IMR-90 (cell line): ENCODE results near the gene RDH13.

Experiments used
- BHLHE40 ChIP-seq: fragments of 150-350 bp; IDR thresholded peaks from 2 replicates; pipeline ENCODE4 v1.6.1; 2016; ENCODE audit warnings: mild to moderate bottlenecking, low read depth, low read length
- CEBPB ChIP-seq: IDR thresholded peaks from 2 replicates; pipeline ENCODE4 v1.6.1; 2012; ENCODE audit warnings: low read depth, low read length, improper control_type of control experiment
- CTCF ChIP-seq: conservative IDR thresholded peaks from 2 replicates; pipeline ENCODE4 v1.5.1; 2012; ENCODE audit warnings: mild to moderate bottlenecking, low read depth, low read length, improper control_type of control experiment
- FOS ChIP-seq: fragments of 150-350 bp; IDR thresholded peaks from 2 replicates; pipeline ENCODE4 v1.6.1; 2016; ENCODE audit warnings: low read depth, low read length
- NFE2L2 ChIP-seq: fragments of 150-350 bp; IDR thresholded peaks from 2 replicates; pipeline ENCODE4 v1.6.1; 2016; ENCODE audit warnings: low read depth, mild to moderate bottlenecking, low read length
- POLR2A ChIP-seq: IDR thresholded peaks from 2 replicates; pipeline ENCODE4 v1.6.1; 2012; ENCODE audit warnings: mild to moderate bottlenecking, low read depth, low read length
- RAD21 ChIP-seq: IDR thresholded peaks from 2 replicates; pipeline ENCODE4 v1.6.1; 2012; ENCODE audit warnings: low read length, improper control_type of control experiment
- RCOR1 ChIP-seq: IDR thresholded peaks from 2 replicates; pipeline ENCODE4 v1.6.1; 2012; ENCODE audit warnings: mild to moderate bottlenecking, low read length, improper control_type of control experiment; ENCODE audit not compliant: insufficient replicate concordance
- RFX5 ChIP-seq: IDR thresholded peaks from 2 replicates; pipeline ENCODE4 v1.8.0; 2012; ENCODE audit warnings: low read depth, mild to moderate bottlenecking, low read length, moderate library complexity
- USF2 ChIP-seq: fragments of 150-350 bp; IDR thresholded peaks from 2 replicates; pipeline ENCODE4 v1.6.1; 2017; ENCODE audit warnings: mild to moderate bottlenecking, antibody characterized with exemption, low read length, low read depth

GRCh38 chr19:55089342-55089944 lies 26.5 kb upstream of the RDH13 start:
- TF ChIP-seq CTCF (no peak), NFE2L2 (no peak), RAD21 (no peak), CEBPB (no peak), FOS (no peak), RFX5 (no peak), RCOR1 (no peak), POLR2A (no peak), USF2 (no peak), BHLHE40 (no peak)
